Measurements from ENCODE around the gene RAB22A.

RAB22A gene

GRCh38 chr20:58392286-58392685 lies 82.8 kb downstream of the RAB22A start:
- TF ChIP-seq, protein P1, sequence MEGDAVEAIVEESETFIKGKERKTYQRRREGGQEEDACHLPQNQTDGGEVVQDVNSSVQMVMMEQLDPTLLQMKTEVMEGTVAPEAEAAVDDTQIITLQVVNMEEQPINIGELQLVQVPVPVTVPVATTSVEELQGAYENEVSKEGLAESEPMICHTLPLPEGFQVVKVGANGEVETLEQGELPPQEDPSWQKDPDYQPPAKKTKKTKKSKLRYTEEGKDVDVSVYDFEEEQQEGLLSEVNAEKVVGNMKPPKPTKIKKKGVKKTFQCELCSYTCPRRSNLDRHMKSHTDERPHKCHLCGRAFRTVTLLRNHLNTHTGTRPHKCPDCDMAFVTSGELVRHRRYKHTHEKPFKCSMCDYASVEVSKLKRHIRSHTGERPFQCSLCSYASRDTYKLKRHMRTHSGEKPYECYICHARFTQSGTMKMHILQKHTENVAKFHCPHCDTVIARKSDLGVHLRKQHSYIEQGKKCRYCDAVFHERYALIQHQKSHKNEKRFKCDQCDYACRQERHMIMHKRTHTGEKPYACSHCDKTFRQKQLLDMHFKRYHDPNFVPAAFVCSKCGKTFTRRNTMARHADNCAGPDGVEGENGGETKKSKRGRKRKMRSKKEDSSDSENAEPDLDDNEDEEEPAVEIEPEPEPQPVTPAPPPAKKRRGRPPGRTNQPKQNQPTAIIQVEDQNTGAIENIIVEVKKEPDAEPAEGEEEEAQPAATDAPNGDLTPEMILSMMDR (IDR thresholded peaks at IDR 0.05; ENCODE audit: borderline replicate concordance, control extremely low read depth, extremely low read depth, insufficient read depth, missing control alignments) = no peak
- in situ Hi-C loops (cut with MboI; ENCODE audit: low sequenced_read_pairs, unreplicated experiment) = no loop called here
- DNase-seq (ENCODE audit: low spot score) = no peak

DNA sequence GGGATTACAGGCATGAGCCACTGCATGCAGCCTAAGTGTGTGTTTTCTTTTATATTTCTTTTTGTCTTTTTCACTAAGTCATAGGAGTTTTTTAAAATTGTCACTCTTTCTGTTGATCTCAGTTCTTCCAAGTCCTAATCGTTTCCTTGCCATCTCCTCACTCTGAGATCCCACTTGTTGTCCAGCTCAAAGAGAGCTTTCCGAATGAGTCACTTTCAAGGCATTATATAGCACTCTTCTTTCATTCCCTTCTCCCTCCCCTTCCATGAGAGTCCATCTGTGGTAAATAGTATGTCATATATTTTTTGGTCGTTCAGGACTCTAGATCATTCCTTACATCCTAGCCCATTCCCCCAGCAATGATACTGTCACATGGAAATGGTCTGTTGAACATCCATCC lies 83.8 kb downstream of the RAB22A start:
- TF ChIP-seq, protein P1 (IDR thresholded peaks at IDR 0.05; ENCODE audit: borderline replicate concordance, control extremely low read depth, extremely low read depth, insufficient read depth, missing control alignments) = no peak
- no peak for DNase-seq (ENCODE audit: low spot score)
- in situ Hi-C loops (cut with MboI; ENCODE audit: low sequenced_read_pairs, unreplicated experiment) = no loop called here

GRCh38 chr20:58394801-58395200 lies 85.3 kb downstream of the RAB22A start:
- in situ Hi-C loops (cut with MboI; ENCODE audit: low sequenced_read_pairs, unreplicated experiment) = no loop called here
- TF ChIP-seq, protein P1 (IDR thresholded peaks at IDR 0.05; ENCODE audit: borderline replicate concordance, control extremely low read depth, extremely low read depth, insufficient read depth, missing control alignments) = no peak
- no peak for DNase-seq (ENCODE audit: low spot score)

- in situ Hi-C loops (cut with MboI; ENCODE audit: low sequenced_read_pairs, unreplicated experiment) = no loop called here
- TF ChIP-seq, protein P1 (IDR thresholded peaks at IDR 0.05; ENCODE audit: borderline replicate concordance, control extremely low read depth, extremely low read depth, insufficient read depth, missing control alignments) = no peak
- no peak for DNase-seq (ENCODE audit: low spot score)
These were observed 86.1 kb downstream of the RAB22A start for GRCh38 chr20:58395604-58396003.

- in situ Hi-C loops (cut with MboI; ENCODE audit: low sequenced_read_pairs, unreplicated experiment) = no loop called here
- TF ChIP-seq, protein P1 (IDR thresholded peaks at IDR 0.05; ENCODE audit: borderline replicate concordance, control extremely low read depth, extremely low read depth, insufficient read depth, missing control alignments) = no peak
- no peak for DNase-seq (ENCODE audit: low spot score)
These were observed 87.9 kb downstream of the RAB22A start for GRCh38 chr20:58397429-58397828.

DNA sequence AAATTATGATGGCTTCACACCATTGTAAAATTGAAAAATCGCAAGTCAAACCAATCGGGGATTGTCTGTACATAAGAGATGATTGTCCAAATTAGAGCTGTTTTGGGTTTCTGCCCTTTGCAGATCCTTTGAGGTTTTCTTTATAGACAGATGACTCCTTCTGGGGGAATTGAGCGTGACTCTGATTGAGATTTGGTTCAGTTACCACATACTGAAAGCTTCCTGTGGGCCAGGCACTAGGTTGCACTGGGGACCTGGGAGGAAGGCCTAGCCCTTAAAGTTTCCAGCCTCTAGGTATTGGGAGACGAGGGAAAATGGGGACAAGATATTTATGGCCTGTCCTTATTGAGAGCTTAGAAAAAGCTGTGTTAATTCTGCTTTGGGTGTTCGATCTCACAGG lies 88.7 kb downstream of the RAB22A start:
- TF ChIP-seq, protein P1 (IDR thresholded peaks at IDR 0.05; ENCODE audit: borderline replicate concordance, control extremely low read depth, extremely low read depth, insufficient read depth, missing control alignments) = no peak
- in situ Hi-C loops (cut with MboI; ENCODE audit: low sequenced_read_pairs, unreplicated experiment) = no loop called here
- no peak for DNase-seq (ENCODE audit: low spot score)

- DNase-seq (ENCODE audit: low spot score) = no peak
- TF ChIP-seq, protein P1 (IDR thresholded peaks at IDR 0.05; ENCODE audit: borderline replicate concordance, control extremely low read depth, extremely low read depth, insufficient read depth, missing control alignments) = no peak
- in situ Hi-C loops (cut with MboI; ENCODE audit: low sequenced_read_pairs, unreplicated experiment) = no loop called here
These were observed 90.4 kb downstream of the RAB22A start for GRCh38 chr20:58399926-58400325.

All from GM13976 (cell line).